Endothelial cell (in vitro differentiated cells): ENCODE data around the gene GRM7. TPM values are rescaled to one million over a fixed set of nuclear protein-coding genes. Genes with fewer than 3 reads are reported as not detected.

Experiments
- DNase-seq: peaks from one replicate; pipeline ENCODE4 v3.0.0; 2021; ENCODE audit warnings: low spot score
- H3K27ac Mint-ChIP-seq: one replicate; pipeline ENCODE4 v1.8.0; 2021; ENCODE audit warnings: mixed read lengths, inconsistent platforms; ENCODE audit not compliant: unreplicated experiment
- H3K27me3 Mint-ChIP-seq: one replicate; pipeline ENCODE4 v1.8.0; 2021; ENCODE audit warnings: mild to moderate bottlenecking, moderate library complexity, mixed read lengths, inconsistent platforms; ENCODE audit not compliant: unreplicated experiment
- H3K36me3 Mint-ChIP-seq: one replicate; pipeline ENCODE4 v1.8.0; 2021; ENCODE audit warnings: mild to moderate bottlenecking, low read depth, mixed read lengths, inconsistent platforms; ENCODE audit not compliant: unreplicated experiment
- H3K4me1 Mint-ChIP-seq: one replicate; pipeline ENCODE4 v1.8.0; 2021; ENCODE audit warnings: mild to moderate bottlenecking, mixed read lengths, inconsistent platforms; ENCODE audit not compliant: unreplicated experiment
- H3K4me3 Mint-ChIP-seq: one replicate; pipeline ENCODE4 v1.8.0; 2021; ENCODE audit warnings: mild to moderate bottlenecking, mixed read lengths, inconsistent platforms; ENCODE audit not compliant: unreplicated experiment
- H3K9me3 Mint-ChIP-seq: one replicate; pipeline ENCODE4 v1.8.0; 2021; ENCODE audit warnings: mixed read lengths, inconsistent platforms; ENCODE audit not compliant: unreplicated experiment
- total RNA-seq: library from RNA; stranded (reverse); fragmentation: NEBNext Ultra II Directional; extraction: Animal tissue kit (Norgen Biotek cat#: 25700); gene quantifications from one replicate; pipeline ENCODE4 v1.2.1, GENCODE V29; 2021; ENCODE audit not compliant: unreplicated experiment
- TF ChIP-seq, protein P1 (sequence below): fragments of 200-600 bp; sonication (generic); IDR thresholded peaks from one replicate; pipeline ENCODE4 v1.5.0; 2021; ENCODE audit warnings: antibody characterized with exemption; ENCODE audit not compliant: unreplicated experiment

The GRM7 gene
- total RNA-seq, 1 donor from 2014 or later: 0.18 TPM

- H3K36me3 Mint-ChIP-seq: no peaks in the 10 kb centered on the region
- no peaks in the 10 kb centered on the region for H3K27me3 Mint-ChIP-seq
- no peaks in the 10 kb centered on the region for H3K9me3 Mint-ChIP-seq
- no peak overlapping the region for H3K4me3 Mint-ChIP-seq
- no peaks in the 10 kb centered on the region for H3K4me1 Mint-ChIP-seq
- no peak overlapping the region for H3K27ac Mint-ChIP-seq
- no peak for DNase-seq
- TF ChIP-seq, protein P1, sequence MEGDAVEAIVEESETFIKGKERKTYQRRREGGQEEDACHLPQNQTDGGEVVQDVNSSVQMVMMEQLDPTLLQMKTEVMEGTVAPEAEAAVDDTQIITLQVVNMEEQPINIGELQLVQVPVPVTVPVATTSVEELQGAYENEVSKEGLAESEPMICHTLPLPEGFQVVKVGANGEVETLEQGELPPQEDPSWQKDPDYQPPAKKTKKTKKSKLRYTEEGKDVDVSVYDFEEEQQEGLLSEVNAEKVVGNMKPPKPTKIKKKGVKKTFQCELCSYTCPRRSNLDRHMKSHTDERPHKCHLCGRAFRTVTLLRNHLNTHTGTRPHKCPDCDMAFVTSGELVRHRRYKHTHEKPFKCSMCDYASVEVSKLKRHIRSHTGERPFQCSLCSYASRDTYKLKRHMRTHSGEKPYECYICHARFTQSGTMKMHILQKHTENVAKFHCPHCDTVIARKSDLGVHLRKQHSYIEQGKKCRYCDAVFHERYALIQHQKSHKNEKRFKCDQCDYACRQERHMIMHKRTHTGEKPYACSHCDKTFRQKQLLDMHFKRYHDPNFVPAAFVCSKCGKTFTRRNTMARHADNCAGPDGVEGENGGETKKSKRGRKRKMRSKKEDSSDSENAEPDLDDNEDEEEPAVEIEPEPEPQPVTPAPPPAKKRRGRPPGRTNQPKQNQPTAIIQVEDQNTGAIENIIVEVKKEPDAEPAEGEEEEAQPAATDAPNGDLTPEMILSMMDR: no peak
Observed at GRCh38 chr3:7630351-7630911, 769.5 kb downstream of the GRM7 start.

- no peak overlapping the region for H3K4me3 Mint-ChIP-seq
- no peaks in the 10 kb centered on the region for H3K4me1 Mint-ChIP-seq
- H3K36me3 Mint-ChIP-seq: no peaks in the 10 kb centered on the region
- DNase-seq: no peak
- H3K27me3 Mint-ChIP-seq: no peaks in the 10 kb centered on the region
- no peak overlapping the region for H3K27ac Mint-ChIP-seq
- TF ChIP-seq, protein P1: no peak
- H3K9me3 Mint-ChIP-seq: no peaks in the 10 kb centered on the region
Observed at GRCh38 chr3:7630925-7631324, 770.0 kb downstream of the GRM7 start.

GRCh38 chr3:7632305-7632704 is 771.4 kb downstream of the GRM7 start:
- TF ChIP-seq, protein P1: no peak
- no peak for DNase-seq
- H3K36me3 Mint-ChIP-seq: no peaks in the 10 kb centered on the region
- H3K9me3 Mint-ChIP-seq: no peaks in the 10 kb centered on the region
- H3K27ac Mint-ChIP-seq: no peak overlapping the region
- H3K4me1 Mint-ChIP-seq: no peaks in the 10 kb centered on the region
- H3K4me3 Mint-ChIP-seq: no peak overlapping the region
- H3K27me3 Mint-ChIP-seq: no peaks in the 10 kb centered on the region

DNA sequence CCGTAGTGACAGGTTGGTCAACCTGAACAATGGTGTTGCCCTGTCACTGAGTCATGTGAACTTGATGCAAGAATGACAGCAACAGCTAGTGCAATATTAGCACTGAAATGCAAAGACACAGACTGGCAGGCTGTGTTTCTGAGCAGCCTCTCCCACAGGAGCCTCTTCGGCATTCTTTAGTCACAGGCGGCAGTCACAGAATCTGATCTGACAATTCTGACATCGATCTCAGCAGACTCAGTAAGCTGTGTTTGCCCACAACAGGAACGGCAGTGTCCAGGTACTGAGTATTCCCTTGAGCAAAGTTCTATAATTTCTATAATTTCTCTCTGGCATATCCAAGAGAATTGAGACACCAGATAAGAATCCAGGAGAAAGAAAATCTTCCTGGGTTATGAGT is 776.8 kb downstream of the GRM7 start:
- Mint-ChIP-seq H3K36me3 (no peaks in the 10 kb centered on the region), H3K4me1 (no peaks in the 10 kb centered on the region), H3K27ac (no peak overlapping the region), H3K9me3 (no peaks in the 10 kb centered on the region), H3K4me3 (no peak overlapping the region), H3K27me3 (no peaks in the 10 kb centered on the region)
- TF ChIP-seq, protein P1: no peak
- no peak for DNase-seq

DNA sequence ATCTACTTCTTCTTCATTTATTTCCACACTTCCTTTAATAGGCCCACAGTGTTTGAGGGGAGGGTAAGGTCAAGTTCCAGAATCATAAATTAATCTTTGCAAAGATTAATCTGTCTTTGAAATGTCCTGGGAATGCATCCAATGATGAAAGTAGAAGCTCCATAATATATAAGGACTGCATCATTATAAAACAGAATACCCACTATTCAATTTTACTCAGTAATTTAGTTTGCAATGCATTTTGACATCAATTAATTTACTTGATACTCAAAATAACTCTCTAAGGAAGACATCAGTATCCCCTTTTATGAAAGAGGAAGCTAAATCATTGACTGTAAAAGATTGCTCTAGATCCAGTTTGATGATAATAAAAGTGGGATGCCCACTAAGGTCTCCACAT is 777.2 kb downstream of the GRM7 start:
- no peaks in the 10 kb centered on the region for H3K4me1 Mint-ChIP-seq
- TF ChIP-seq, protein P1: no peak
- no peaks in the 10 kb centered on the region for H3K27me3 Mint-ChIP-seq
- H3K4me3 Mint-ChIP-seq: no peak overlapping the region
- H3K27ac Mint-ChIP-seq: no peak overlapping the region
- no peaks in the 10 kb centered on the region for H3K9me3 Mint-ChIP-seq
- DNase-seq: no peak
- H3K36me3 Mint-ChIP-seq: no peaks in the 10 kb centered on the region
